Hepatocyte (in vitro differentiated cells): ENCODE results near the gene GPD2.

Experiments
- EZH2 ChIP-seq: fragments of 200-600 bp; sonication (generic); IDR thresholded peaks from 2 replicates; pipeline ENCODE4 v1.6.1; 2016; ENCODE audit warnings: antibody characterized with exemption, mild to moderate bottlenecking, borderline replicate concordance
- EZH2phosphoT487 ChIP-seq: fragments of 200-600 bp; sonication (generic); IDR thresholded peaks from one replicate; pipeline ENCODE4 v1.6.1; 2018; ENCODE audit warnings: antibody characterized with exemption, mild to moderate bottlenecking, low read depth, moderate library complexity; ENCODE audit not compliant: unreplicated experiment, severe bottlenecking
- TF ChIP-seq, protein P1 (sequence below): fragments of 200-600 bp; sonication (generic); IDR thresholded peaks from 2 replicates; pipeline ENCODE4 v1.5.1; 2016; ENCODE audit warnings: antibody characterized with exemption, mild to moderate bottlenecking; ENCODE audit not compliant: poor library complexity

DNA sequence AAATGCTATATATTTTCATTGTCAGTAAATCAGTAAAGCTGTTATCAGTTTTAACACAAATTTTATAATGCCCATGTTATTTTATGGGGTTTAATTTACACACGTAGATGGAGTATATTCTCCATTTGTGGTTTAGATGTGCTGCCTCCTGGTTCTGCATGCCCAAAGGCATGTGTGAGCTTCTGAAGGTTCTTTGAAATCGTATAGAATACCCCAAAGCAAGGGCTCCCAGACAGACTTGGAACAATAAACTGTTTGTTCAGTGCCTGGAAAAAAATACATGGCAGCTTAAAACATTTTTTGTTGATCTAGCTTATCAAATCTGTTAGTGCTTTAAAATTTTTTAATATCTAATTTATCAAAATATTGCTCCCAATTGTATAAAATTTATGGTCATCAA, 150.4 kb downstream of the GPD2 start:
- TF ChIP-seq, protein P1, sequence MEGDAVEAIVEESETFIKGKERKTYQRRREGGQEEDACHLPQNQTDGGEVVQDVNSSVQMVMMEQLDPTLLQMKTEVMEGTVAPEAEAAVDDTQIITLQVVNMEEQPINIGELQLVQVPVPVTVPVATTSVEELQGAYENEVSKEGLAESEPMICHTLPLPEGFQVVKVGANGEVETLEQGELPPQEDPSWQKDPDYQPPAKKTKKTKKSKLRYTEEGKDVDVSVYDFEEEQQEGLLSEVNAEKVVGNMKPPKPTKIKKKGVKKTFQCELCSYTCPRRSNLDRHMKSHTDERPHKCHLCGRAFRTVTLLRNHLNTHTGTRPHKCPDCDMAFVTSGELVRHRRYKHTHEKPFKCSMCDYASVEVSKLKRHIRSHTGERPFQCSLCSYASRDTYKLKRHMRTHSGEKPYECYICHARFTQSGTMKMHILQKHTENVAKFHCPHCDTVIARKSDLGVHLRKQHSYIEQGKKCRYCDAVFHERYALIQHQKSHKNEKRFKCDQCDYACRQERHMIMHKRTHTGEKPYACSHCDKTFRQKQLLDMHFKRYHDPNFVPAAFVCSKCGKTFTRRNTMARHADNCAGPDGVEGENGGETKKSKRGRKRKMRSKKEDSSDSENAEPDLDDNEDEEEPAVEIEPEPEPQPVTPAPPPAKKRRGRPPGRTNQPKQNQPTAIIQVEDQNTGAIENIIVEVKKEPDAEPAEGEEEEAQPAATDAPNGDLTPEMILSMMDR = no peak
- no peak for TF ChIP-seq EZH2phosphoT487
- no peak for TF ChIP-seq EZH2
